SK-N-MC (cell line): Measurements from ENCODE around the gene GATA2.

ENCODE experiments used
- DNase-seq: peaks from one replicate; pipeline ENCODE4 v3.0.0-alpha.2; 2011; ENCODE audit warnings: low read depth, low spot score
- H3K27ac ChIP-seq: fragments of 200-600 bp; sonication (generic); 2 replicates; pipeline ENCODE4 v1.5.1; 2016; ENCODE audit warnings: mixed run types
- H3K36me3 ChIP-seq: fragments of 200-600 bp; sonication (generic); 2 replicates; pipeline ENCODE4 v1.6.1; 2017; ENCODE audit warnings: antibody characterized with exemption, low read length, mixed read lengths; ENCODE audit not compliant: insufficient read depth
- H3K4me3 ChIP-seq: fragments of 200-600 bp; sonication (generic); 2 replicates; pipeline ENCODE4 v1.5.1; 2016
- H3K9ac ChIP-seq: fragments of 200-600 bp; sonication (generic); 2 replicates; pipeline ENCODE4 v1.8.0; 2017; ENCODE audit warnings: mixed run types, mixed read lengths; ENCODE audit not compliant: insufficient read length
- H3K9me3 ChIP-seq: fragments of 200-600 bp; sonication (generic); 2 replicates; pipeline ENCODE4 v1.6.1; 2017; ENCODE audit warnings: low read depth, mild to moderate bottlenecking, antibody characterized with exemption, low read length, moderate library complexity, mixed read lengths
- EZH2 ChIP-seq: fragments of 200-600 bp; sonication (generic); IDR thresholded peaks from one replicate; pipeline ENCODE4 v1.6.1; 2017; ENCODE audit warnings: antibody characterized with exemption
- FOXP2 ChIP-seq: optimal IDR thresholded peaks from 2 replicates; pipeline ENCODE3; 2011; ENCODE audit warnings: mild to moderate bottlenecking, moderate library complexity; ENCODE audit not compliant: insufficient read depth; ENCODE audit errors: extremely low read length, control extremely low read depth
- POLR2AphosphoS5 ChIP-seq: IDR thresholded peaks from 2 replicates; pipeline ENCODE4 v1.6.1; 2012; ENCODE audit warnings: mild to moderate bottlenecking, low read depth, low read length, borderline replicate concordance

Gene GATA2

GRCh38 chr3:128486681-128487537 lies 6.1 kb downstream of the GATA2 start:
- H3K4me3 ChIP-seq: peak overlapping the region; percentile 91
- H3K36me3 ChIP-seq: no peaks in the 10 kb centered on the region; the same call in 1 of the 2 replicates
- H3K27ac ChIP-seq: no peak overlapping the region
- TF ChIP-seq POLR2AphosphoS5: peak; percentile 39; the same call in 1 of the 2 replicates
- no peak for TF ChIP-seq FOXP2
- no peaks in the 10 kb centered on the region for H3K9me3 ChIP-seq
- peak overlapping the region; percentile 71 for H3K9ac ChIP-seq
- DNase-seq: no peak

GRCh38 chr3:128486205-128486628 lies 6.8 kb downstream of the GATA2 start:
- peak overlapping the region; percentile 91 for H3K4me3 ChIP-seq
- peak overlapping the region; percentile 71 for H3K9ac ChIP-seq
- DNase-seq: no peak

GRCh38 chr3:128485282-128486204 lies 7.5 kb downstream of the GATA2 start:
- no peak overlapping the region for H3K4me3 ChIP-seq
- H3K36me3 ChIP-seq: no peaks in the 10 kb centered on the region; the same call in 1 of the 2 replicates

More at GRCh38 chr3:128486205-128486628, 6.8 kb downstream of the GATA2 start:
- Histone ChIP-seq H3K27ac (no peak overlapping the region), H3K9me3 (no peaks in the 10 kb centered on the region), H3K36me3 (no peaks in the 10 kb centered on the region; the same call in 1 of the 2 replicates)
- TF ChIP-seq POLR2AphosphoS5: no peak
- no peak for TF ChIP-seq EZH2
- no peak for TF ChIP-seq FOXP2

GRCh38 chr3:128484404-128485281 lies 8.4 kb downstream of the GATA2 start:
- Histone ChIP-seq H3K4me3 (no peak overlapping the region), H3K9me3 (no peaks in the 10 kb centered on the region), H3K9ac (peak overlapping the region; percentile 22), H3K36me3 (no peaks in the 10 kb centered on the region; the same call in 1 of the 2 replicates), H3K27ac (no peak overlapping the region)
- no peak for DNase-seq
- TF ChIP-seq EZH2 (no peak), FOXP2 (no peak), POLR2AphosphoS5 (no peak)

More at GRCh38 chr3:128485282-128486204, 7.5 kb downstream of the GATA2 start:
- DNase-seq: no peak
- no peak overlapping the region for H3K9ac ChIP-seq
- H3K27ac ChIP-seq: no peak overlapping the region
- TF ChIP-seq FOXP2: no peak
- no peak for TF ChIP-seq POLR2AphosphoS5
- no peak for TF ChIP-seq EZH2
- no peaks in the 10 kb centered on the region for H3K9me3 ChIP-seq

- peak overlapping the region; percentile 22 for H3K9ac ChIP-seq
- 0 out of 2 replicates have a peak, but pooled peaks have one; percentile 4 for TF ChIP-seq POLR2AphosphoS5
- no peak for TF ChIP-seq FOXP2
- H3K4me3 ChIP-seq: no peak overlapping the region
- no peaks in the 10 kb centered on the region for H3K9me3 ChIP-seq
- no peaks in the 10 kb centered on the region; the same call in 1 of the 2 replicates for H3K36me3 ChIP-seq
- no peak overlapping the region for H3K27ac ChIP-seq
- no peak for DNase-seq
Observed at GRCh38 chr3:128483657-128484403, 9.2 kb downstream of the GATA2 start.

- no peak for TF ChIP-seq EZH2
- TF ChIP-seq FOXP2: no peak
- no peak for TF ChIP-seq POLR2AphosphoS5
- Histone ChIP-seq H3K27ac (peak overlapping the region; percentile 14; the same call in 1 of the 2 replicates), H3K4me3 (no peak overlapping the region), H3K9ac (no peak overlapping the region), H3K9me3 (no peaks in the 10 kb centered on the region), H3K36me3 (no peaks in the 10 kb centered on the region; the same call in 1 of the 2 replicates)
- DNase-seq: no peak
Observed at GRCh38 chr3:128482666-128483656, 10.0 kb downstream of the GATA2 start.
